ENCODE results near the gene TAS1R1. TPM values are rescaled to one million over a fixed set of nuclear protein-coding genes. Genes with fewer than 3 reads are reported as not detected.

The TAS1R1 gene
- total RNA-seq, 1 donor from 2014 or later = not detected

GRCh38 chr1:6592441-6592840 lies 37.3 kb downstream of the TAS1R1 start:
- no peak for DNase-seq (ENCODE audit: low read depth)
- TF ChIP-seq CTCF (conservative IDR thresholded peaks at IDR 0.05; ENCODE audit: low read depth, low read length) = no peak
- H3K4me3 ChIP-seq (ENCODE audit: low read depth, low read length) = no peak overlapping the region

GRCh38 chr1:6592865-6593593 lies 37.9 kb downstream of the TAS1R1 start:
- H3K4me3 ChIP-seq (ENCODE audit: low read depth, low read length) = no peak overlapping the region
- no peak for DNase-seq (ENCODE audit: low read depth)
- TF ChIP-seq CTCF (conservative IDR thresholded peaks at IDR 0.05; ENCODE audit: low read depth, low read length) = no peak

DNA sequence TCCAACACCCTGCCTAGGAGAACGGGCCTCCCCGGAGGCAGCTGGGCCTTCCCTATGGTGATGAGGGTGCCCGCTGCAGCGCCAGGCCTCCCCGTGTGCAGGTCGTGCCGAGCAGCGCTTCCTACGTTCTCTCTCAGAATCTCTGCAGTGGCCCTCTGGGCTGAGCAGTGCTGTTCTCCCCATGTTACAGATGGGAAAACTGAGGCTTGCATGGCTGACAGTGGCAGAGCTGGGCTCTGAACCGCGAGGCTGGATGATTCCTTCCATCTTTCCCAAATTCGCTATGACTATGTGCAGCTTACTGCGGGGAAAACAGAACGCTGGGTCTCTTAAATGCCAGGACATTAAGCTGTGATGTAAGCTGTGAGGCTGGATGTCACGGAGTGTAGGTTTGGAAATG lies 38.7 kb downstream of the TAS1R1 start:
- DNase-seq (ENCODE audit: low read depth) = no peak
- no peak for TF ChIP-seq CTCF (conservative IDR thresholded peaks at IDR 0.05; ENCODE audit: low read depth, low read length)
- no peak overlapping the region for H3K4me3 ChIP-seq (ENCODE audit: low read depth, low read length)

GRCh38 chr1:6594977-6595740 lies 40.1 kb downstream of the TAS1R1 start:
- H3K4me3 ChIP-seq (ENCODE audit: low read depth, low read length) = no peak overlapping the region
- no peak for TF ChIP-seq CTCF (conservative IDR thresholded peaks at IDR 0.05; ENCODE audit: low read depth, low read length)
- no peak for DNase-seq (ENCODE audit: low read depth)

DNA sequence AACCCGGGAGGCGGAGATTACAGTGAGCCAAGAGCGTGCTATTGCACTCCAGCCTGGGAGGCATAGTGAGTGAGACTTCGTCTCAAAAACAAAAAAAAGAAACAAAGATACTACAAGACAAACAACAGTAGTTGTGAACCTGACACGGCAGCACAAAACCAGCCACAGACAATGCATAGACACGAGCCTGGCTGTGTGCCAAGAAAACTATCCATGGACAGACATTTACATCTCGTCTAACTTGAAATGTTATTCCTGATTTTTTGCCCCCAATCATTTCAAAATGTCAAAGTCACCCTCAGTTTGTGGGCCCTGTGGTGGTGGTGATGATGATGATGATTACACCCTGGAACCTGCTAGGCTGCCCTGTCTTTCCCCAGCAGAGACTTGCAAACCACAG lies 41.2 kb downstream of the TAS1R1 start:
- TF ChIP-seq CTCF (conservative IDR thresholded peaks at IDR 0.05; ENCODE audit: low read depth, low read length) = no peak
- H3K4me3 ChIP-seq (ENCODE audit: low read depth, low read length) = no peak overlapping the region
- no peak for DNase-seq (ENCODE audit: low read depth)

DNA sequence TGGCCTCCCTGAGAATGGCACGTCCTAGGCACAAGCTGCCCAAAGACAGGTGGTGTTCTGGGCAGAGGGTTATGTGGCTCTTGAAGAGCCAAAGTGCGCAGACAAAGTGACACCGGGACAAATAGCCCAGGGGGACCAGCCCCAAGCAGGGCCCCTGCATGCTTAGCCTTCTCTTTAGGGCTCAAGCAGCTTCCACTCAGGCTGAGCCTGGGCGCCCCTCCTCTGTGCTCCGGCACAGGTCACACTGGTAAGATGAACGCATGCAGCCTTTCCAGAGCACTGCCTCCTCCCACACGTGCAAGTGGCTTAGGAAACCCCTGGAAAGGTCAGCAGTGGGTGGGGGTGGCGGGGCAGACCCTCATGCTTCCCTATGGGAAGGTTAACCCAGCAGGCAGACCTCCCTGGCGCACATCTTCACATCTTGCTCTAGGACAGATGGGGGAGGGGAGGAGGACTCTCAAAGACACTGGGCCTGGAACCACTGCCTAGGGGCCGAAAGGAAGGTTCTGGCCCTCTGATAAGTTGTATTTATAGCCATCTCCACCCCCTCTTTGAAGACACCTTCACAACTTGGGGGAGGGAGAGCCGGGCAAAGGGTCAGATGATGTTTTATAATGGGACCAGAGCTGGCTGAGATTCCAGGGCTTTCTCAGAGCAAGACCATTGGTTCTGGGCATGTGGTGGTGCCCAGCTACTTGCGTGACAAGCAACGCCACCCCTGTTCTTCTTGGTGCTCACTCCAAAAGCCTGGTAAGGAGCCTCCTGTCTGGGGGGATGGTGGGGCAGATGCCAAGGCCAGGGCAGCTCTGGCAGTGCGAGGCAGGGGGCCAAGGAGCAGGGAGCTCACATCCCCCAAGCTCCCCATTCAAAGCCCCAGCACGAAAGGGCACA lies 42.0 kb downstream of the TAS1R1 start:
- DNase-seq (ENCODE audit: low read depth) = no peak
- no peak for TF ChIP-seq CTCF (conservative IDR thresholded peaks at IDR 0.05; ENCODE audit: low read depth, low read length)
- no peak overlapping the region for H3K4me3 ChIP-seq (ENCODE audit: low read depth, low read length)

Measured in epithelial cell of proximal tubule (primary cell).